Suprapubic skin (tissue), 4 donors: ENCODE data around the gene CARD14. TPM values are rescaled to one million over a fixed set of nuclear protein-coding genes. Genes with fewer than 3 reads are reported as not detected.

ENCODE experiments used
- DNase-seq, 2 donors: peaks; one replicate each; pipeline ENCODE4 v3.0.0-alpha.2; 2019; ENCODE audit warnings: low spot score in 2 of 2
- H3K27ac ChIP-seq: fragments of 200-600 bp; sonication (generic); one replicate; pipeline ENCODE4 v1.5.1; 2019
- H3K27me3 ChIP-seq: fragments of 200-600 bp; sonication (generic); one replicate; pipeline ENCODE4 v1.5.1; 2019
- H3K36me3 ChIP-seq: fragments of 200-600 bp; sonication (generic); one replicate; pipeline ENCODE4 v1.5.1; 2019
- H3K4me1 ChIP-seq: fragments of 200-600 bp; sonication (generic); one replicate; pipeline ENCODE4 v1.5.1; 2019
- H3K4me3 ChIP-seq: fragments of 200-600 bp; sonication (generic); one replicate; pipeline ENCODE4 v1.5.1; 2019; ENCODE audit warnings: mild to moderate bottlenecking
- H3K9me3 ChIP-seq: fragments of 200-600 bp; sonication (generic); one replicate; pipeline ENCODE4 v1.5.1; 2019
- EP300 ChIP-seq: sonication (generic); formaldehyde crosslinking; IDR thresholded peaks from one replicate; pipeline ENCODE4 v1.6.1; 2017; ENCODE audit warnings: antibody characterized with exemption
- POLR2A ChIP-seq, 2 donors: fragments of 450-650 bp; IDR thresholded peaks; one replicate each; pipeline ENCODE4 v1.6.1; 2017; ENCODE audit warnings: antibody characterized with exemption in 2 of 2, mild to moderate bottlenecking in 2 of 2, moderate library complexity in 2 of 2
- POLR2AphosphoS5 ChIP-seq, 3 donors: sonication (generic); formaldehyde crosslinking; IDR thresholded peaks; one replicate each; pipeline ENCODE4 v1.6.1; 2017; ENCODE audit warnings: antibody characterized with exemption in 3 of 3
- WGBS: methylation state at CpG from one replicate; pipeline ENCODE4 v1.1.5; 2018; 5-methylcytosine and 5-hydroxymethylcytosine counted together
- total RNA-seq, 4 donors: library from RNA; depleted of rRNA; stranded (reverse); fragments of >200 nt; gene quantifications; one replicate each; pipeline ENCODE4 v1.1.0, GENCODE V29; 2016
- TF ChIP-seq, protein P1 (sequence below), 2 donors: fragments of 200-600 bp in 1 of 2; fragments of 450-650 bp in 1 of 2; sonication (generic) in 1 of 2; IDR thresholded peaks; one replicate each; pipeline ENCODE4 v1.5.1; 2016 to 2019; ENCODE audit warnings: antibody characterized with exemption in 2 of 2, mild to moderate bottlenecking in 1 of 2, moderate library complexity in 1 of 2

CARD14 gene
- total RNA-seq, 4 donors from 2014 or later = 32.1 to 92.5 (median 45.3) TPM

DNA sequence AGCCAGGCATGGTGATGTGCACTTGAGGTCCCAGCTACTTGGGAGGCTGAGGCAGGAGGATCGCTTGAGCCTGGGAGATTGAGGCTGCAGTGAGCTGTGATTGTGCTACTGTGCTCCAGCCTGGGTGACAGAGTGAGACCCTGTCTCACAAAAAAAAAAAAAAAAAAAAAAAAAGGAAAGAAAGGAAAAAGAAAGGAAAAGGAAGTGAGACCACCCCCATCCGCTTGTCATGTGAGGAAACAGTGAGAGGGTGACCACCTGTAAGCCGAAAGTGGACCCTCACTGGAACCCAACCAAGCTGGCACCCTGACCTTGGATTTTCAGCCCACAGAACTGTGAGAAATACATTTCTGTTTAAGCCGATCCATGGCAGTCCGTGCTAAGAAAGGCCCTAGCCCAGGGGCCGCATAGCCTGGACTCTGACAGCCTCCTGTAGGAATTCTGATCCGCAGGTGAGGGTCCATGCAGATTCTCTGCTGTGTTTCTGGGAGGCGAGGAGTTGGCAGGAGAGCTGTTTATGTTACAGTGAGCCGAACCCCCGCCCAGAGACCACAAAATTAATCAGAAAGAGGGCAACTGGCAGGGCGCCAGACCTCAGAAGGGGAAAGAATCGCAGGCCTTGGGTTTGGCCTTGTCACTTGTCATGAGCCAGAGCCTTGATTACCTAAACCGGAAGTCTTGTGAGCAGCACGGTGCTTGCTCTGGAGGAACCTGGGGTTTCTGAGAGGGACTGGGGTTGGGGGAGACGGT is 49.4 kb downstream of the CARD14 start:
- Histone ChIP-seq H3K27ac (peak overlapping the region; percentile 87), H3K4me1 (peaks cover 27% of the 10 kb centered on the region), H3K27me3 (no peaks in the 10 kb centered on the region), H3K36me3 (peaks cover 38% of the 10 kb centered on the region), H3K4me3 (peak overlapping the region; percentile 94), H3K9me3 (no peaks in the 10 kb centered on the region)
- 36% methylated on average over 14 of the region's 15 CpGs for WGBS
- TF ChIP-seq POLR2AphosphoS5 (IDR thresholded peaks at IDR 0.05) (no peak), EP300 (no peak), POLR2A (IDR thresholded peaks at IDR 0.05) (no peak)
- TF ChIP-seq, protein P1, sequence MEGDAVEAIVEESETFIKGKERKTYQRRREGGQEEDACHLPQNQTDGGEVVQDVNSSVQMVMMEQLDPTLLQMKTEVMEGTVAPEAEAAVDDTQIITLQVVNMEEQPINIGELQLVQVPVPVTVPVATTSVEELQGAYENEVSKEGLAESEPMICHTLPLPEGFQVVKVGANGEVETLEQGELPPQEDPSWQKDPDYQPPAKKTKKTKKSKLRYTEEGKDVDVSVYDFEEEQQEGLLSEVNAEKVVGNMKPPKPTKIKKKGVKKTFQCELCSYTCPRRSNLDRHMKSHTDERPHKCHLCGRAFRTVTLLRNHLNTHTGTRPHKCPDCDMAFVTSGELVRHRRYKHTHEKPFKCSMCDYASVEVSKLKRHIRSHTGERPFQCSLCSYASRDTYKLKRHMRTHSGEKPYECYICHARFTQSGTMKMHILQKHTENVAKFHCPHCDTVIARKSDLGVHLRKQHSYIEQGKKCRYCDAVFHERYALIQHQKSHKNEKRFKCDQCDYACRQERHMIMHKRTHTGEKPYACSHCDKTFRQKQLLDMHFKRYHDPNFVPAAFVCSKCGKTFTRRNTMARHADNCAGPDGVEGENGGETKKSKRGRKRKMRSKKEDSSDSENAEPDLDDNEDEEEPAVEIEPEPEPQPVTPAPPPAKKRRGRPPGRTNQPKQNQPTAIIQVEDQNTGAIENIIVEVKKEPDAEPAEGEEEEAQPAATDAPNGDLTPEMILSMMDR (IDR thresholded peaks at IDR 0.05) = no peak
- peak; percentile 87 to 89 for DNase-seq

GRCh38 chr17:80219763-80220053 is 49.9 kb downstream of the CARD14 start:
- H3K9me3 ChIP-seq = no peaks in the 10 kb centered on the region
- H3K4me3 ChIP-seq = peak overlapping the region; percentile 94
- peaks cover 27% of the 10 kb centered on the region for H3K4me1 ChIP-seq
- H3K36me3 ChIP-seq = peaks cover 33% of the 10 kb centered on the region
- no peak for DNase-seq
- WGBS = 7% methylated on average over 5 of the region's 5 CpGs
- TF ChIP-seq POLR2AphosphoS5 (IDR thresholded peaks at IDR 0.05) = no peak
- TF ChIP-seq POLR2A (IDR thresholded peaks at IDR 0.05) = no peak
- TF ChIP-seq EP300 = no peak
- TF ChIP-seq, protein P1 (IDR thresholded peaks at IDR 0.05) = no peak
- H3K27me3 ChIP-seq = no peaks in the 10 kb centered on the region
- H3K27ac ChIP-seq = peak overlapping the region; percentile 87

GRCh38 chr17:80220054-80220735 is 50.4 kb downstream of the CARD14 start, which contains the start of the genes SGSH and SLC26A11:
Gene SGSH, minus strand, starts transcription at chr17:80220333. Its CDS starts 20 bp downstream, at chr17:80220313.
Gene SLC26A11, plus strand, starts transcription at chr17:80220427. Its CDS starts 1,134 bp downstream, at chr17:80221561.
- WGBS = 0% methylated on average over 4 of the region's 77 CpGs

DNA sequence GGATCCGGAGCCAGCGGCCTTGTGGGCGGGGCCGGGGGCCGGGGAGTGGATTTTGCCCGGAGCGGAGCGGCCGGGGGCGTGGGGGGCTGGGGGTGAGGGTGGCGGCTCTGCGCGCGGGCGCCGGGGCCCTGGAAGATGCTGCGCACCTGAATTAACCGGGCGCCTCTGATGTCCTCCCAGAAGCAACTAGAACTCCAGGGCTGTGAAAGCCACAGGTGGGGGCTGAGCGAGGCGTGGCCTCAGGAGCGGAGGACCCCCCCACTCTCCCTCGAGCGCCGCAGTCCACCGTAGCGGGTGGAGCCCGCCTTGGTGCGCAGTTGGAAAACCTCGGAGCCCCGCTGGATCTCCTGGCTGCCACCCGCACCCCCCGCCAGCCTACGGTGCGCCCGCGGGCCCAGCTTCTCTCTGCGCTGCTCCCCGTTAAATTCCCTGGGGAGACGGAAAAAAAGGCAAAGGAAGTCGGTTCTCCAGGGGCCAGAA is 50.9 kb downstream of the CARD14 start:
- DNase-seq = no peak
- Histone ChIP-seq H3K27me3 (no peaks in the 10 kb centered on the region), H3K36me3 (peaks cover 24% of the 10 kb centered on the region), H3K27ac (peak overlapping the region; percentile 87), H3K4me3 (peak overlapping the region; percentile 94), H3K9me3 (no peaks in the 10 kb centered on the region), H3K4me1 (peaks cover 27% of the 10 kb centered on the region)
- WGBS = 7% methylated on average over 30 of the region's 41 CpGs
- TF ChIP-seq, protein P1 (IDR thresholded peaks at IDR 0.05) = no peak
- TF ChIP-seq EP300 (no peak), POLR2A (IDR thresholded peaks at IDR 0.05) (no peak), POLR2AphosphoS5 (IDR thresholded peaks at IDR 0.05) (no peak)

More at GRCh38 chr17:80220054-80220735, 50.4 kb downstream of the CARD14 start, which contains the start of the genes SGSH and SLC26A11:
- Histone ChIP-seq H3K36me3 (peaks cover 28% of the 10 kb centered on the region), H3K27me3 (no peaks in the 10 kb centered on the region), H3K4me3 (peak within 1 kb of the TSS; percentile 94), H3K4me1 (peaks cover 27% of the 10 kb centered on the region), H3K9me3 (no peaks in the 10 kb centered on the region), H3K27ac (peak within 1 kb of the TSS; percentile 87)
- peak; percentile 86 to 93 for DNase-seq
- TF ChIP-seq, protein P1 (IDR thresholded peaks at IDR 0.05) = no peak
- TF ChIP-seq POLR2AphosphoS5 (IDR thresholded peaks at IDR 0.05) (no peak), POLR2A (IDR thresholded peaks at IDR 0.05) (peak in 1 of 2 donors; percentile 18)
